ENCODE measurements around the gene SNORC. TPM values are rescaled to one million over a fixed set of nuclear protein-coding genes. Genes with fewer than 3 reads are reported as not detected.

Gene SNORC
- polyA plus RNA-seq, 1 of the 3 experiments (the other 2 are of a cell fraction), result 1.2 TPM

- TF ChIP-seq, protein P1, sequence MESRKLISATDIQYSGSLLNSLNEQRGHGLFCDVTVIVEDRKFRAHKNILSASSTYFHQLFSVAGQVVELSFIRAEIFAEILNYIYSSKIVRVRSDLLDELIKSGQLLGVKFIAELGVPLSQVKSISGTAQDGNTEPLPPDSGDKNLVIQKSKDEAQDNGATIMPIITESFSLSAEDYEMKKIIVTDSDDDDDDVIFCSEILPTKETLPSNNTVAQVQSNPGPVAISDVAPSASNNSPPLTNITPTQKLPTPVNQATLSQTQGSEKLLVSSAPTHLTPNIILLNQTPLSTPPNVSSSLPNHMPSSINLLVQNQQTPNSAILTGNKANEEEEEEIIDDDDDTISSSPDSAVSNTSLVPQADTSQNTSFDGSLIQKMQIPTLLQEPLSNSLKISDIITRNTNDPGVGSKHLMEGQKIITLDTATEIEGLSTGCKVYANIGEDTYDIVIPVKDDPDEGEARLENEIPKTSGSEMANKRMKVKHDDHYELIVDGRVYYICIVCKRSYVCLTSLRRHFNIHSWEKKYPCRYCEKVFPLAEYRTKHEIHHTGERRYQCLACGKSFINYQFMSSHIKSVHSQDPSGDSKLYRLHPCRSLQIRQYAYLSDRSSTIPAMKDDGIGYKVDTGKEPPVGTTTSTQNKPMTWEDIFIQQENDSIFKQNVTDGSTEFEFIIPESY (IDR thresholded peaks at IDR 0.05; ENCODE audit: borderline replicate concordance, low read depth), result no peak
- TF ChIP-seq, protein P2, sequence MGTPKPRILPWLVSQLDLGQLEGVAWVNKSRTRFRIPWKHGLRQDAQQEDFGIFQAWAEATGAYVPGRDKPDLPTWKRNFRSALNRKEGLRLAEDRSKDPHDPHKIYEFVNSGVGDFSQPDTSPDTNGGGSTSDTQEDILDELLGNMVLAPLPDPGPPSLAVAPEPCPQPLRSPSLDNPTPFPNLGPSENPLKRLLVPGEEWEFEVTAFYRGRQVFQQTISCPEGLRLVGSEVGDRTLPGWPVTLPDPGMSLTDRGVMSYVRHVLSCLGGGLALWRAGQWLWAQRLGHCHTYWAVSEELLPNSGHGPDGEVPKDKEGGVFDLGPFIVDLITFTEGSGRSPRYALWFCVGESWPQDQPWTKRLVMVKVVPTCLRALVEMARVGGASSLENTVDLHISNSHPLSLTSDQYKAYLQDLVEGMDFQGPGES (IDR thresholded peaks at IDR 0.05; ENCODE audit: low read depth, low read length), result no peak
- no peak for TF ChIP-seq FOXJ3 (CRISPR knock-in tag; IDR thresholded peaks at IDR 0.05)
- no peak for TF ChIP-seq FOXM1 (IDR thresholded peaks at IDR 0.05; ENCODE audit: low read depth)
- no peak for TF ChIP-seq SMC3 (IDR thresholded peaks at IDR 0.05; ENCODE audit: low read depth, low read length)
- no peak for TF ChIP-seq MXI1 (IDR thresholded peaks at IDR 0.05; ENCODE audit: low read depth, low read length)
- TF ChIP-seq, protein P3, sequence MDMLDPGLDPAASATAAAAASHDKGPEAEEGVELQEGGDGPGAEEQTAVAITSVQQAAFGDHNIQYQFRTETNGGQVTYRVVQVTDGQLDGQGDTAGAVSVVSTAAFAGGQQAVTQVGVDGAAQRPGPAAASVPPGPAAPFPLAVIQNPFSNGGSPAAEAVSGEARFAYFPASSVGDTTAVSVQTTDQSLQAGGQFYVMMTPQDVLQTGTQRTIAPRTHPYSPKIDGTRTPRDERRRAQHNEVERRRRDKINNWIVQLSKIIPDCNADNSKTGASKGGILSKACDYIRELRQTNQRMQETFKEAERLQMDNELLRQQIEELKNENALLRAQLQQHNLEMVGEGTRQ (IDR thresholded peaks at IDR 0.05; ENCODE audit: borderline replicate concordance, low read depth, low read length), result no peak
- no peak for TF ChIP-seq RFX5 (IDR thresholded peaks at IDR 0.05; ENCODE audit: low read length)
- TF ChIP-seq RCOR1 (IDR thresholded peaks at IDR 0.05; ENCODE audit: low read length), result no peak
- TF ChIP-seq EZH2phosphoT487 (IDR thresholded peaks at IDR 0.05; ENCODE audit: borderline replicate concordance, low read depth), result no peak
- TF ChIP-seq GATA2 (CRISPR knock-in tag; IDR thresholded peaks at IDR 0.05), result no peak
- TF ChIP-seq FOSL2 (IDR thresholded peaks at IDR 0.05; ENCODE audit: borderline replicate concordance, low read depth), result no peak
- no peak overlapping the region for H3K27ac ChIP-seq (ENCODE audit: low read depth in 2 of 2, low read length in 1 of 2)
- no peak for DNase-seq
- ChIA-PET CTCF (no interaction called here), POLR2A (no interaction called here)
- H3K9ac ChIP-seq, result no peak overlapping the region
- no peak overlapping the region for H3K4me2 ChIP-seq
- no peaks in the 10 kb centered on the region; a peak in 1 of 4 replicates for H3K4me1 ChIP-seq (ENCODE audit: control insufficient read depth in 1 of 2, insufficient read depth in 2 of 2, low read depth in 1 of 2, low read length in 1 of 2)
- no peaks in the 10 kb centered on the region for H3K36me3 ChIP-seq (replicated peaks in 1 of 2; ENCODE audit: control insufficient read depth in 1 of 2, insufficient read depth in 2 of 2, low read length in 1 of 2)
- no peaks in the 10 kb centered on the region for H3K27me3 ChIP-seq (ENCODE audit: insufficient read depth)
- no peaks in the 10 kb centered on the region for H3K79me2 ChIP-seq (ENCODE audit: insufficient read depth)
- H2AFZ ChIP-seq (ENCODE audit: low read depth), result no peak overlapping the region
- 91% methylated on average over 3 of the region's 5 CpGs for WGBS (ENCODE audit: low lambda C conversion rate)
- H3F3A ChIP-seq (replicated peaks; ENCODE audit: insufficient read depth), result no peaks in the 10 kb centered on the region
- no peaks in the 10 kb centered on the region for H4K20me1 ChIP-seq (ENCODE audit: insufficient read depth)
- no peaks in the 10 kb centered on the region for H3K9me3 ChIP-seq
- no peaks in the 10 kb centered on the region for H3K9me2 ChIP-seq
- H3K4me3 ChIP-seq (ENCODE audit: low read depth in 2 of 2, low read length in 1 of 2), result no peak overlapping the region
Observed at GRCh38 chr2:232889876-232890401, 19.9 kb downstream of the SNORC start.

- no peak overlapping the region for H3K4me3 ChIP-seq (ENCODE audit: low read depth in 2 of 2, low read length in 1 of 2)
- DNase-seq, result no peak
- ChIA-PET CTCF (no interaction called here), POLR2A (no interaction called here)
- H3K9me3 ChIP-seq, result no peaks in the 10 kb centered on the region
- H3K9ac ChIP-seq, result no peak overlapping the region
- H3K27me3 ChIP-seq (ENCODE audit: insufficient read depth), result no peaks in the 10 kb centered on the region
- H3K9me2 ChIP-seq, result no peaks in the 10 kb centered on the region
- H3K79me2 ChIP-seq (ENCODE audit: insufficient read depth), result no peaks in the 10 kb centered on the region
- H3K27ac ChIP-seq (ENCODE audit: low read depth in 2 of 2, low read length in 1 of 2), result no peak overlapping the region
- H4K20me1 ChIP-seq (ENCODE audit: insufficient read depth), result no peaks in the 10 kb centered on the region
- no peak overlapping the region for H2AFZ ChIP-seq (ENCODE audit: low read depth)
- H3K4me2 ChIP-seq, result no peak overlapping the region
- 83% methylated on average over 11 of the region's 11 CpGs for WGBS (ENCODE audit: low lambda C conversion rate)
- H3F3A ChIP-seq (replicated peaks; ENCODE audit: insufficient read depth), result no peaks in the 10 kb centered on the region
- H3K36me3 ChIP-seq (replicated peaks in 1 of 2; ENCODE audit: control insufficient read depth in 1 of 2, insufficient read depth in 2 of 2, low read length in 1 of 2), result no peaks in the 10 kb centered on the region
- no peaks in the 10 kb centered on the region; a peak in 1 of 4 replicates for H3K4me1 ChIP-seq (ENCODE audit: control insufficient read depth in 1 of 2, insufficient read depth in 2 of 2, low read depth in 1 of 2, low read length in 1 of 2)
- TF ChIP-seq SMC3 (IDR thresholded peaks at IDR 0.05; ENCODE audit: low read depth, low read length) (no peak), FOSL2 (IDR thresholded peaks at IDR 0.05; ENCODE audit: borderline replicate concordance, low read depth) (no peak), YY1 (IDR thresholded peaks at IDR 0.05; ENCODE audit: low read depth) (no peak), NFIC (IDR thresholded peaks at IDR 0.05; ENCODE audit: borderline replicate concordance) (no peak), POLR2AphosphoS5 (IDR thresholded peaks at IDR 0.05; ENCODE audit: low read depth, low read length) (no peak), GATA2 (CRISPR knock-in tag; IDR thresholded peaks at IDR 0.05) (no peak), TCF12 (IDR thresholded peaks at IDR 0.05) (no peak), RAD21 (IDR thresholded peaks at IDR 0.05; ENCODE audit: low read length) (no peak), CHD2 (IDR thresholded peaks at IDR 0.05; ENCODE audit: low read length, partially characterized antibody) (no peak), MXI1 (IDR thresholded peaks at IDR 0.05; ENCODE audit: low read depth, low read length) (no peak)
- TF ChIP-seq, protein P4, sequence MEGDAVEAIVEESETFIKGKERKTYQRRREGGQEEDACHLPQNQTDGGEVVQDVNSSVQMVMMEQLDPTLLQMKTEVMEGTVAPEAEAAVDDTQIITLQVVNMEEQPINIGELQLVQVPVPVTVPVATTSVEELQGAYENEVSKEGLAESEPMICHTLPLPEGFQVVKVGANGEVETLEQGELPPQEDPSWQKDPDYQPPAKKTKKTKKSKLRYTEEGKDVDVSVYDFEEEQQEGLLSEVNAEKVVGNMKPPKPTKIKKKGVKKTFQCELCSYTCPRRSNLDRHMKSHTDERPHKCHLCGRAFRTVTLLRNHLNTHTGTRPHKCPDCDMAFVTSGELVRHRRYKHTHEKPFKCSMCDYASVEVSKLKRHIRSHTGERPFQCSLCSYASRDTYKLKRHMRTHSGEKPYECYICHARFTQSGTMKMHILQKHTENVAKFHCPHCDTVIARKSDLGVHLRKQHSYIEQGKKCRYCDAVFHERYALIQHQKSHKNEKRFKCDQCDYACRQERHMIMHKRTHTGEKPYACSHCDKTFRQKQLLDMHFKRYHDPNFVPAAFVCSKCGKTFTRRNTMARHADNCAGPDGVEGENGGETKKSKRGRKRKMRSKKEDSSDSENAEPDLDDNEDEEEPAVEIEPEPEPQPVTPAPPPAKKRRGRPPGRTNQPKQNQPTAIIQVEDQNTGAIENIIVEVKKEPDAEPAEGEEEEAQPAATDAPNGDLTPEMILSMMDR (IDR thresholded peaks at IDR 0.05), result no peak
- TF ChIP-seq, protein P5, sequence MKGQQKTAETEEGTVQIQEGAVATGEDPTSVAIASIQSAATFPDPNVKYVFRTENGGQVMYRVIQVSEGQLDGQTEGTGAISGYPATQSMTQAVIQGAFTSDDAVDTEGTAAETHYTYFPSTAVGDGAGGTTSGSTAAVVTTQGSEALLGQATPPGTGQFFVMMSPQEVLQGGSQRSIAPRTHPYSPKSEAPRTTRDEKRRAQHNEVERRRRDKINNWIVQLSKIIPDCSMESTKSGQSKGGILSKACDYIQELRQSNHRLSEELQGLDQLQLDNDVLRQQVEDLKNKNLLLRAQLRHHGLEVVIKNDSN (IDR thresholded peaks at IDR 0.05; ENCODE audit: borderline replicate concordance, low read depth), result no peak
- TF ChIP-seq, protein P2 (IDR thresholded peaks at IDR 0.05; ENCODE audit: low read depth, low read length), result no peak
Observed at GRCh38 chr2:232890536-232890895, 20.5 kb downstream of the SNORC start.
